K562 (cell line): ENCODE results near the gene CNPY2. TPM values are rescaled to one million over a fixed set of nuclear protein-coding genes. Genes with fewer than 3 reads are reported as not detected.

Experiments
- ARID4B ChIP-seq: sonication (generic); formaldehyde crosslinking; IDR thresholded peaks from 2 replicates; pipeline ENCODE4 v1.8.0; 2022; ENCODE audit warnings: mild to moderate bottlenecking, missing genetic modification reagents
- ATF2 ChIP-seq: sonication (generic); formaldehyde crosslinking; IDR thresholded peaks from 2 replicates; pipeline ENCODE4 v1.8.1; 2022; ENCODE audit warnings: missing genetic modification reagents
- FOXM1 ChIP-seq, 2 experiments: fragments of 450-650 bp in 1 of 2; sonication (generic) in 1 of 2; formaldehyde crosslinking in 1 of 2; IDR thresholded peaks; 2 replicates each; pipeline versions ENCODE4 v1.6.1 to v1.9.0; 2017 to 2022; ENCODE audit warnings: low read depth in 2 of 2, mild to moderate bottlenecking in 2 of 2, missing genetic modification reagents in 1 of 2, moderate library complexity in 1 of 2
- MTA3 ChIP-seq: fragments of 450-650 bp; formaldehyde crosslinking; IDR thresholded peaks from 2 replicates; pipeline ENCODE4 v1.6.1; 2017; ENCODE audit warnings: mild to moderate bottlenecking, borderline replicate concordance
- PCBP2 ChIP-seq: fragments of 200-400 bp; formaldehyde crosslinking; IDR thresholded peaks from 2 replicates; pipeline ENCODE4 v1.6.1; 2018; ENCODE audit warnings: low read length, low read depth, mild to moderate bottlenecking, moderate library complexity; ENCODE audit not compliant: poor library complexity, severe bottlenecking
- SMARCA4 ChIP-seq: fragments of 450-650 bp; IDR thresholded peaks from 2 replicates; pipeline ENCODE4 v1.6.1; 2016
- SRSF9 ChIP-seq: fragments of 200-400 bp; formaldehyde crosslinking; IDR thresholded peaks from 2 replicates; pipeline ENCODE4 v1.6.1; 2017; ENCODE audit warnings: low read depth, low read length, borderline replicate concordance
- STAT6 ChIP-seq: sonication (generic); formaldehyde crosslinking; IDR thresholded peaks from 2 replicates; pipeline ENCODE4 v1.8.1; 2023; ENCODE audit warnings: mild to moderate bottlenecking, missing genetic modification reagents
- TAF1 ChIP-seq: IDR thresholded peaks from 2 replicates; pipeline ENCODE4 v1.6.1; 2011; ENCODE audit warnings: mild to moderate bottlenecking, low read length, moderate library complexity; ENCODE audit not compliant: insufficient read depth, control insufficient read depth, severe bottlenecking; ENCODE audit errors: extremely low read depth
- TAF15 ChIP-seq: fragments of 200-400 bp; formaldehyde crosslinking; IDR thresholded peaks from 2 replicates; pipeline ENCODE4 v1.6.1; 2017; ENCODE audit warnings: mild to moderate bottlenecking, low read depth, low read length, moderate library complexity
- ZNF507 ChIP-seq: conservative IDR thresholded peaks from 2 replicates; pipeline ENCODE4 v1.6.1; 2017; ENCODE audit warnings: missing genetic modification characterization, missing compliant biosample characterization
- ZNF551 ChIP-seq: fragments of 250-450 bp; sonication (Bioruptor Pico); IDR thresholded peaks from 2 replicates; pipeline ENCODE4 v1.5.0; 2021; ENCODE audit warnings: mild to moderate bottlenecking, moderate library complexity
- ZNF740 ChIP-seq, 3 experiments: fragments of 200-800 bp in 1 of 3; sonication (Bioruptor generic) in 1 of 3; sonication (generic) in 1 of 3; formaldehyde crosslinking in 1 of 3; IDR thresholded peaks; 2 replicates each; pipeline versions ENCODE4 v1.6.1 to v1.8.0; 2016 to 2022; ENCODE audit warnings: mild to moderate bottlenecking in 2 of 3, missing compliant biosample characterization in 2 of 3, missing genetic modification characterization in 2 of 3, missing genetic modification reagents in 1 of 3
- polyA plus RNA-seq, 8 experiments: library from polyadenylated mRNA; depleted of rRNA in 4 of 8; stranded (reverse) in 5 of 8; unstranded in 3 of 8; fragments of >200 nt; fragmentation: Nextera tagmentation in 2 of 8; fragmentation: Illumina TruSeq in 1 of 8; extraction: Ambion mirVana in 2 of 8; extraction: Trizol in 1 of 8; gene quantifications; 2 replicates each; pipeline versions ENCODE4 v1.2.1 to v1.2.3, GENCODE V29; 2011 to 2014; ENCODE audit warnings: inconsistent platforms in 1 of 8, missing spikeins in 1 of 8
- total RNA-seq, 7 experiments: library from RNA; depleted of rRNA in 6 of 7; stranded (reverse); fragments of >200 nt in 6 of 7; fragmentation: Illumina TruSeq in 2 of 7; extraction: Trizol in 2 of 7; gene quantifications; 2 replicates each; pipeline versions ENCODE4 v1.2.1 to v1.2.3, GENCODE V29; 2011 to 2021; ENCODE audit warnings: low replicate concordance in 1 of 7
- TF ChIP-seq, protein P1 (sequence below): fragments of 450-650 bp; formaldehyde crosslinking; conservative IDR thresholded peaks from 2 replicates; pipeline ENCODE4 v1.4.0; 2022; ENCODE audit warnings: mild to moderate bottlenecking, missing genetic modification characterization

CNPY2 gene
- total and polyA plus RNA-seq, 9 of the 15 experiments (the other 6 are each of a cell fraction or from before 2014, with no cell fraction given): 33.8 to 190 (median 138) TPM

DNA sequence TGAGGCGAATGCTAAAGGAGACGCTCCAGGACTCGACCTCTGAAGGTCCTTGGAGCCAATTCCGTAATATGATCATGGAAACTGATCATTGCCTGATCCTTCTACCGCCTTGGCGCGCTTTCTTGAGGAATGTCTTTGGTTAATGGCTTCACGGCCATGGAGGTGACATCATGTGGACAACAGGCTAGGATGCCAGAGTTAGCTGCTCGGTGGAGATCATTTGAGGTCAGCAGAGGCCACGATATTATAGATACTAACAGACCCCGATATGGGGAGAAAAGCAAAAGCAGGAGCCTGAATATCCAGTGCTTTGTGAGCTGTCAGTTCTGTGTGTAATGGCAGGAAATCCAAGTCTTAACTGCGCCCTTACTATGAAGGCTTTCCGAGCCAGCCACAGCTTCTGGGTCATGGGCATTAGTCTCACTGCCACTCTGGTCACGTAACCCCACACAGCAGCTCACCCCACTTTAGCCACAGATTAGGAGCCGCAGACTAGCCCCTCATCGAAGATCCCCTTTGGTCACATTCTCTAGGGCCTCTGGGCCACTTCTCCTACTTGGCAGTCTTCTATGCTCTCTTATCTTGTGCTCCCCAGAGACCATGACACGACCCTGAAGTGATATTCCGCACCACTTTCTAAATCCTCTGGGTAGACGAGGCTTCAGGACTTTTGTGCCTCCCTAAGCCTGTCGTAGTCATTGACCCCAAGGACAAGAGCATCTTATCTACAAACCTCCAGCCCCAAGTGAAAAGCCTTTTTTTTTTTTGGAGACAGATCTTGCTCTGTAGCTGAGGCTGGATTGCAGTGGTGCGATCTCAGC lies 14.9 kb downstream of the CNPY2 start (continued):
- TF ChIP-seq ZNF740 (CRISPR knock-in tag; IDR thresholded peaks at IDR 0.05) (no peak), ZNF740 (tag; IDR thresholded peaks at IDR 0.05) (peak in 1 of 2 experiments; percentile 61; a peak in 1 of 4 replicates), SRSF9 (no peak), ATF2 (CRISPR knock-in tag) (no peak), ARID4B (CRISPR knock-in tag) (no peak), ZNF551 (CRISPR knock-in tag) (no peak), STAT6 (CRISPR knock-in tag) (no peak), MTA3 (no peak; the same call in 1 of the 2 replicates), PCBP2 (no peak), SMARCA4 (peak; percentile 83), FOXM1 (IDR thresholded peaks at IDR 0.05; ENCODE audit: low read depth) (peak; percentile 73), FOXM1 (CRISPR knock-in tag; IDR thresholded peaks at IDR 0.05; ENCODE audit: low read depth) (no peak), TAF15 (no peak), TAF1 (peak; percentile 41), ZNF507 (no peak)
- TF ChIP-seq, protein P1, sequence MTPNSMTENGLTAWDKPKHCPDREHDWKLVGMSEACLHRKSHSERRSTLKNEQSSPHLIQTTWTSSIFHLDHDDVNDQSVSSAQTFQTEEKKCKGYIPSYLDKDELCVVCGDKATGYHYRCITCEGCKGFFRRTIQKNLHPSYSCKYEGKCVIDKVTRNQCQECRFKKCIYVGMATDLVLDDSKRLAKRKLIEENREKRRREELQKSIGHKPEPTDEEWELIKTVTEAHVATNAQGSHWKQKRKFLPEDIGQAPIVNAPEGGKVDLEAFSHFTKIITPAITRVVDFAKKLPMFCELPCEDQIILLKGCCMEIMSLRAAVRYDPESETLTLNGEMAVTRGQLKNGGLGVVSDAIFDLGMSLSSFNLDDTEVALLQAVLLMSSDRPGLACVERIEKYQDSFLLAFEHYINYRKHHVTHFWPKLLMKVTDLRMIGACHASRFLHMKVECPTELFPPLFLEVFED (CRISPR knock-in tag): no peak
